Measurements from ENCODE around the gene A2ML1. TPM values are rescaled to one million over a fixed set of nuclear protein-coding genes. Genes with fewer than 3 reads are reported as not detected.

A2ML1 gene
- total RNA-seq, 1 donor = under 0.01 TPM

DNA sequence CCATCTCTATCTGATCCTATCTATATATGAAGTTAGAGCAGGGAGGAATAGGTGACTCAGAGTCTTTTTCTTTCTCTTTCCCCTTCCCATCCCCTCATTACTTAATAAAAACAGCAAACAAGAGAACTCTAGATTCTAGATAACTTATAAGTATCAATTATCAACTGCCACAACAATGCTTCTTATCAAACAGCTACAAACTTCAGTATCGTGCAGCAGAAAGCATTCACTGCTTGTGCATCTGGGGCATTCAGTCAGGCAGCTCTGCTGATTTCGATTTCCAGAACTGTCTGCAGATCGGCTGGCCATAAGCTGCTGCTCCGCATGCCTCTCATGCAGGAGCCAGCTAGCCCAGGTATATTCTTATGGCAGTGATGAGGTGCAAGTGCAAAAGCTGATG lies 19.4 kb downstream of the A2ML1 start:
- Histone ChIP-seq H3K36me3 (ENCODE audit: insufficient read depth, low read length) (no peaks in the 10 kb centered on the region), H3K4me2 (ENCODE audit: insufficient read depth, low read length) (no peak overlapping the region), H3K9me3 (ENCODE audit: low read depth, low read length) (no peaks in the 10 kb centered on the region), H3K4me3 (ENCODE audit: insufficient read depth, low read length) (no peak overlapping the region), H3K4me1 (ENCODE audit: insufficient read depth, low read length) (no peaks in the 10 kb centered on the region), H3K27ac (ENCODE audit: low read depth, low read length) (no peak overlapping the region), H3K27me3 (ENCODE audit: insufficient read depth, low read length) (no peaks in the 10 kb centered on the region), H2AFZ (ENCODE audit: low read length) (no peak overlapping the region), H3K79me2 (ENCODE audit: insufficient read depth, low read length) (no peaks in the 10 kb centered on the region), H4K20me1 (ENCODE audit: insufficient read depth, low read length) (no peaks in the 10 kb centered on the region)
- DNase-seq (ENCODE audit: insufficient read length, low spot score, missing footprints) = no peak
- TF ChIP-seq, protein P1, sequence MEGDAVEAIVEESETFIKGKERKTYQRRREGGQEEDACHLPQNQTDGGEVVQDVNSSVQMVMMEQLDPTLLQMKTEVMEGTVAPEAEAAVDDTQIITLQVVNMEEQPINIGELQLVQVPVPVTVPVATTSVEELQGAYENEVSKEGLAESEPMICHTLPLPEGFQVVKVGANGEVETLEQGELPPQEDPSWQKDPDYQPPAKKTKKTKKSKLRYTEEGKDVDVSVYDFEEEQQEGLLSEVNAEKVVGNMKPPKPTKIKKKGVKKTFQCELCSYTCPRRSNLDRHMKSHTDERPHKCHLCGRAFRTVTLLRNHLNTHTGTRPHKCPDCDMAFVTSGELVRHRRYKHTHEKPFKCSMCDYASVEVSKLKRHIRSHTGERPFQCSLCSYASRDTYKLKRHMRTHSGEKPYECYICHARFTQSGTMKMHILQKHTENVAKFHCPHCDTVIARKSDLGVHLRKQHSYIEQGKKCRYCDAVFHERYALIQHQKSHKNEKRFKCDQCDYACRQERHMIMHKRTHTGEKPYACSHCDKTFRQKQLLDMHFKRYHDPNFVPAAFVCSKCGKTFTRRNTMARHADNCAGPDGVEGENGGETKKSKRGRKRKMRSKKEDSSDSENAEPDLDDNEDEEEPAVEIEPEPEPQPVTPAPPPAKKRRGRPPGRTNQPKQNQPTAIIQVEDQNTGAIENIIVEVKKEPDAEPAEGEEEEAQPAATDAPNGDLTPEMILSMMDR (IDR thresholded peaks at IDR 0.05; ENCODE audit: extremely low read depth, low read depth, low read length) = no peak

DNA sequence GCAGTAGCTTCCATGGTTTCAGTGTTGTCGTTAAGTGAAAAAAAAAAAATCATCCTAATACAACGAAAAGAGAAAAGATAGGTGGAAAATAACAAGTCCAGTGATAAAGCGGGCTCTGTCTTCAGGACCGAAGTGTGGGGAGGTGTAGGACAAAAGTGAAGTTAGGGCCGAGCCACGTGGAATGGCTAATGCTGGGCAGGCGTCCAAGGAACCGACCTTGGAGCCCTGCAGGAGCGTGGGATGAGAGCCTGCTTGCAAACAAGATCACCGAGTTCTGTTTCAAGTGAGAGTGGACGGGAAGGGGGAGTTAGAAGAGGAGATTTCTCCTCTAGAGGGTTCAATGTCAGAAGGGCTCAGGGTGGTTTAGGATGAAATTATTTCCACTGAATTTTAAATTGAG lies 22.2 kb downstream of the A2ML1 start:
- H3K4me1 ChIP-seq (ENCODE audit: insufficient read depth, low read length) = no peaks in the 10 kb centered on the region
- TF ChIP-seq, protein P1 (IDR thresholded peaks at IDR 0.05; ENCODE audit: extremely low read depth, low read depth, low read length) = no peak
- no peak overlapping the region for H3K4me2 ChIP-seq (ENCODE audit: insufficient read depth, low read length)
- no peak for DNase-seq (ENCODE audit: insufficient read length, low spot score, missing footprints)
- H3K27me3 ChIP-seq (ENCODE audit: insufficient read depth, low read length) = no peaks in the 10 kb centered on the region
- no peaks in the 10 kb centered on the region for H3K36me3 ChIP-seq (ENCODE audit: insufficient read depth, low read length)
- peak overlapping the region; percentile 51 for H2AFZ ChIP-seq (ENCODE audit: low read length)
- H3K27ac ChIP-seq (ENCODE audit: low read depth, low read length) = no peak overlapping the region
- H4K20me1 ChIP-seq (ENCODE audit: insufficient read depth, low read length) = no peaks in the 10 kb centered on the region
- no peak overlapping the region for H3K4me3 ChIP-seq (ENCODE audit: insufficient read depth, low read length)
- no peaks in the 10 kb centered on the region for H3K9me3 ChIP-seq (ENCODE audit: low read depth, low read length)
- no peaks in the 10 kb centered on the region for H3K79me2 ChIP-seq (ENCODE audit: insufficient read depth, low read length)

DNA sequence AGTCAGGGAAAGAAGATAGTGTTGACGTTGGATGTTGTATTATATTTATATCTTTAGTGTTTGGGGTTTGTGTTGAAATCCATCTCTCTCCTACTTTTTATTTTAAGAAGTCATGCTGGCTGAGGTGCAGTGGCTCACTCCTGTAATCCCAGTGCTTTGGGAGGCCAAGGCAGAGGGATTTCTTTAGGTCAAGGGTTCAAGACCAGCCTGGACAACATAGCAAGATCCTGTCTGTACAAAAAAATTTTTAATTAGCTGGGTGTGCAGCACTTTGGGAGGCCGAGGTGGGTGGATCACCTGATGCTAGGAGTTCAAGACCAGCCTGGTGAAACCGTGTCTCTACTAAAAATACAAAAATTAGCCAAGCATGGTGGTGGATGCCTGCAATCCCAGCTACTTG lies 23.9 kb downstream of the A2ML1 start:
- TF ChIP-seq, protein P1 (IDR thresholded peaks at IDR 0.05; ENCODE audit: extremely low read depth, low read depth, low read length) = no peak
- no peaks in the 10 kb centered on the region for H3K36me3 ChIP-seq (ENCODE audit: insufficient read depth, low read length)

DNA sequence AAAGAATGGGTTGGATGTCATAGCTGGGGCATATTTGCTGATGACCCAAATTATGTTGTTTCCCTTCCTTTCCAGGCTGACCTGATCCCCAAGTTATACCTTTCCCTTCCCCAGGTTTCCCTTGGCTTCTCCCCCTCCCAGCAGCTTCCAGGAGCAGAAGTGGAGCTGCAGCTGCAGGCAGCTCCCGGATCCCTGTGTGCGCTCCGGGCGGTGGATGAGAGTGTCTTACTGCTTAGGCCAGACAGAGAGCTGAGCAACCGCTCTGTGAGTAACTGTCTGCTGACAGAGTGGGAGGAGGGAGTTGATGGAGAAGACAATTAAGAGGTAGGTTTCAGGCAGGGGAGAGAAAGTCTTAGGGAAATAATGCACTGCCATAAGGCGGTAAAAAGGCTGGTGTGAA lies 25.0 kb downstream of the A2ML1 start:
- H4K20me1 ChIP-seq (ENCODE audit: insufficient read depth, low read length) = no peaks in the 10 kb centered on the region
- TF ChIP-seq, protein P1 (IDR thresholded peaks at IDR 0.05; ENCODE audit: extremely low read depth, low read depth, low read length) = no peak
- no peaks in the 10 kb centered on the region for H3K9me3 ChIP-seq (ENCODE audit: low read depth, low read length)
- DNase-seq (ENCODE audit: insufficient read length, low spot score, missing footprints) = no peak
- no peak overlapping the region for H3K4me2 ChIP-seq (ENCODE audit: insufficient read depth, low read length)
- no peaks in the 10 kb centered on the region for H3K79me2 ChIP-seq (ENCODE audit: insufficient read depth, low read length)
- no peak overlapping the region for H3K4me3 ChIP-seq (ENCODE audit: insufficient read depth, low read length)
- no peak overlapping the region for H3K27ac ChIP-seq (ENCODE audit: low read depth, low read length)
- no peak overlapping the region for H2AFZ ChIP-seq (ENCODE audit: low read length)
- no peaks in the 10 kb centered on the region for H3K27me3 ChIP-seq (ENCODE audit: insufficient read depth, low read length)
- no peaks in the 10 kb centered on the region for H3K4me1 ChIP-seq (ENCODE audit: insufficient read depth, low read length)
- no peaks in the 10 kb centered on the region for H3K36me3 ChIP-seq (ENCODE audit: insufficient read depth, low read length)

More for the DNA sequence above, 23.9 kb downstream of the A2ML1 start:
- H3K4me1 ChIP-seq (ENCODE audit: insufficient read depth, low read length) = no peaks in the 10 kb centered on the region
- no peaks in the 10 kb centered on the region for H3K27me3 ChIP-seq (ENCODE audit: insufficient read depth, low read length)
- H3K4me3 ChIP-seq (ENCODE audit: insufficient read depth, low read length) = no peak overlapping the region
- no peak overlapping the region for H2AFZ ChIP-seq (ENCODE audit: low read length)
- H3K79me2 ChIP-seq (ENCODE audit: insufficient read depth, low read length) = no peaks in the 10 kb centered on the region
- H3K4me2 ChIP-seq (ENCODE audit: insufficient read depth, low read length) = no peak overlapping the region
- no peak overlapping the region for H3K27ac ChIP-seq (ENCODE audit: low read depth, low read length)
- H3K9me3 ChIP-seq (ENCODE audit: low read depth, low read length) = no peaks in the 10 kb centered on the region
- no peaks in the 10 kb centered on the region for H4K20me1 ChIP-seq (ENCODE audit: insufficient read depth, low read length)
- DNase-seq (ENCODE audit: insufficient read length, low spot score, missing footprints) = no peak

Measured in osteoblast (primary cell).